GM18502 (cell line): ENCODE data around the gene TOMM20.
"Not testable (repeated sequence)": the region's sequence is repeated elsewhere in the genome, so short reads cannot be mapped to it uniquely, and the experiment has no call there.

Experiments used
- ATAC-seq: cut with Tn5 transposase; IDR thresholded peaks from one replicate; pipeline ENCODE4 v1.9.1; 2021; ENCODE audit warnings: mild to moderate bottlenecking; ENCODE audit not compliant: unreplicated experiment, poor library complexity

The TOMM20 gene

DNA sequence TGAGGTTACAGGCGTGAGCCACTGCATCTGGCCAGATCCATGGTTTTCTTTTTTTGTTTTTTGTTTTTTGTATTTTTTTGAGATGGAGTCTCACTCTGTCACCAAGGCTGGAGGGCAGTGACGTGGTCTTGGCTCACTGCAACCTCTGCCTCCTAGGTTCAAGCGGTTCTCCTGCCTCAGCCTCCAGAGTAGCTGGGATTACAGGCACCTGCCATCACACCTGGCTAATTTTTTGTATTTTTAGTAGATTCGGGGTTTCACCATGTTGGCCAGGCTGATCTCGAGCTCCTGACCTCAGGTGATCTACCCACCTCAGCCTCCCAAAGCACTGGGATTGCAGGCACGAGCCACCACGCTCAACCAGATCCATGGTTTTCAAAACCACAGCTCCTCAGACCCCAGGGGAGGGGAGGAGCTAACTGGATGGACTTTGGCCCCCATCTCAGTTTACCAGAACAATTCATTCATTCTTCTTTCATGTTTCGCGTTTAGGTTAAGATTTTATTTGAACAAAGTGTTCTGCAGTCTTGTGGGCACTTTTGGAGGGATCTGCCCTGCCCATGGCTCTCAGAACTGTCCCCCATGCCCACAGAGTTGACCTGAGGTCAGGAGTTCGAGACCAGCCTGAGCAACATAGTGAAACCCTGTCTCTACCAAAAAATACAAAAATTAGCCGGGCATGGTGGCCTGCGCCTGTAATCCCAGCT is 43.1 kb downstream of the TOMM20 start:
- ATAC-seq: not testable (repeated sequence)

DNA sequence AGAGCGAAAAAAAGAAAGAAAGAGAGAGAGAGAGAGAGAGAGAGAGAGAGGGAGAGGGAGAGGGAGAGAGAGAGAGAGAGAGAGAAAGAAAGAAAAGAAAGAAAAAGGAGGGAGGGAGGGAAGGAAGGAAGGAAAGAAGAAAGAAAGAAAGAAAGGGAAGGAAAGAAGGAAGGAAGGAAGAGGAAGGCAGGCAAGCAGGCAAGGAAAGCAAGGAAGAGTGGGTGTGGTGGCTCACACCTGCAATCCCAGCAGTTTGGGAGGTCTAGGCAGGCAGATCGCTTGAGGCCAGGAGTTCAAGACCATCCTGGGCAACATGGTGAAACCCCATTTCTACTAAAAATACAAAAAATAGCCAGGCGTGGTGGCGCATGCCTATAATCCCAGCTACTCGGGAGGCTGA is 47.8 kb downstream of the TOMM20 start:
- not testable (repeated sequence) for ATAC-seq

DNA sequence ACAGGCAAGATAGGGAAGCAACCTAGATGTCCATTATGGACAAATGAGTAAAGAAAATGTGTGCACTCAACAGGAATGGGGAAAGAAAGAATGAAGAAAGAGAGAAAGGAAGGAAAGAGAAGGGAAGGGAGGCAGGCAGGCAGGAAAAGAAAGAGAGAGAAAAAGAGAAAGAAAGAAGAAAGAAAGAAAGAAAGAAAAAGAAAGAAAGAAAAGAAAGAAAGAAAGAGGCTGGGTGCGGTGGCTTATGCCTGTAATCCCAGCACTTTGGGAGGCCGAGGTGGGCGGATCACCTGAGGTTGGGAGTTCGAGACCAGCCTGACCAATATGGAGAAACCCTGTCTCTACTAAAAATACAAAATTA is 48.4 kb downstream of the TOMM20 start:
- ATAC-seq: not testable (repeated sequence)

DNA sequence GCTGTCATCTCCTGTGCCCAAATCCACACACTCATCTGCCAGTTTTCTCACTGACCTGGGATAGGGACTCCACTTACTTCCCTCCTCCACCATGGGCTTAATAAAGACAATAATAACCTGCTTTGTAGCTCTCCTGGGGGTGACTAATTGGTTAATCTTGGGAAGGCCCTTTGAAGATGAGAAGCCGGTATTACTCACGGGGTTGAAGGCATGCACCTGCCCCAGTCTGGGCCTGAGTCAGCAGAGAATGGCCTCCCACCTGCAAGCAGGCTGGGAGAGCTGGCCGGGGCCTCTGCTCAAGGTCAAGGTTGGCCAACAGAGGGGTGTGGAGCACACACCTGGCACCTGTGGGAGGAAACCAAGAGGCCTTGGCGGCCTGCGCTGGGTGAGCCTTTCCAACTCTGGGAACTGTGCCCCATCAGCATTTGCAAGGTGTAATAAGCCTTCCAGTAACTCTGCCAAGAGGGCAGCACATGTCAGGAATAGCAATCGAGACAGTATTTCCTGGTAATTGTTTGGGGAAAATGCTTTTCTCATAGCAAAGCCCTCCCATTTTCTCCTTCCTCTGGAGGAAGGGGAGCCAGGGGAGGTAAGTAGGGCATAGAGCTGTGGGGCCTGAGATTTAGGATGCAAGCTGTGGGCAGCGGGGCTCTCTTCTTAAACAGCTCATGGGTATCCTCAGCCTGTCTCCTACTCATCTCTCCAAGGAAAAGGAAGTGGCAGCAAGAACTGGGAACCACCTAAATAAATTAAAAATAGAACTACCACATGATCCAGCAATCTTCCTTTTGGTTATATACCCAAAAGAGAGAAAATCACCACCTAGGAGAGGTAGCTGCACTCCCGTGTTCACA is 49.0 kb downstream of the TOMM20 start:
- ATAC-seq: no peak

DNA sequence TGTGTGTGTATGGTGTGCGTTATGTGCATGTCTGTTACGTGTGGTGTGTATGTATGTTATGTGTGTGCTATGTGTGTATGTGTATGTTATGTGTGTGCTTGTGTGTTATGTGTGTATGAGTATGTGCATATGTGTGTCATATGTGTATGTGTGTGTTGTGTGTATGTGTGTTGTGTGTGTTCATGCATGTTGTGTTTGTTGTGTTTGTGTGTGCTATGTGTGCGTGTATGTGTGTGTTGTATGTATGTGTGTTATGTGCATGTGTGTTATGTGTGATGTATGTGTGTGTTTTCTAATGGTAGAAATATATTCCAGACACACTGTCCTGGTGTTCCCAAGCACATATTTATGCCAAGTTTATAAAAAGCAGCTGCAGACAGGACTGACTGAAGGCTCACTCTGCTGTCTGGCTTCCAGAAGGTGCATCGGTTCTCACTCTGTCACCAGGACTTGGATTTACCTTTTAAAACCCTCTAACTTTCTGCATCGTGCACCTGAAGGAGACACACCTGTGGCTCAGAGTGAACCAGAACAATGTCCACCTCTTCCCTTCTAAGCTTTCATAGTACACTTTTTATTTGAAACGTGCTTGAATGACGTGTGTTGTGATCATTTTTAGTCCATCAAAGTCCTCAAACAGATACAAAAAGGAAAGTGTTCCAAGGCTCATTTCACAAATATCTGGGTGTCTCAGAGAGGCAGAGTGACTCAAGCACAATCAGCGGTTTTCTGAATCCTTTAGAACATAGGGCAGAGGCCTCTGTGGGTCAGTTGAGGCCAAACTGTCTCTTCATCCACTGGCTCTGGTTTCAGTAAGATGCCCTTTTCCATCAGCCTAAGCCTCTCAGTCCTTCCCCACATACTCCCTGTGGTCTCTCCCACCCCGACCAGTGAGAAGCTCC is 49.9 kb downstream of the TOMM20 start:
- ATAC-seq: no peak

DNA sequence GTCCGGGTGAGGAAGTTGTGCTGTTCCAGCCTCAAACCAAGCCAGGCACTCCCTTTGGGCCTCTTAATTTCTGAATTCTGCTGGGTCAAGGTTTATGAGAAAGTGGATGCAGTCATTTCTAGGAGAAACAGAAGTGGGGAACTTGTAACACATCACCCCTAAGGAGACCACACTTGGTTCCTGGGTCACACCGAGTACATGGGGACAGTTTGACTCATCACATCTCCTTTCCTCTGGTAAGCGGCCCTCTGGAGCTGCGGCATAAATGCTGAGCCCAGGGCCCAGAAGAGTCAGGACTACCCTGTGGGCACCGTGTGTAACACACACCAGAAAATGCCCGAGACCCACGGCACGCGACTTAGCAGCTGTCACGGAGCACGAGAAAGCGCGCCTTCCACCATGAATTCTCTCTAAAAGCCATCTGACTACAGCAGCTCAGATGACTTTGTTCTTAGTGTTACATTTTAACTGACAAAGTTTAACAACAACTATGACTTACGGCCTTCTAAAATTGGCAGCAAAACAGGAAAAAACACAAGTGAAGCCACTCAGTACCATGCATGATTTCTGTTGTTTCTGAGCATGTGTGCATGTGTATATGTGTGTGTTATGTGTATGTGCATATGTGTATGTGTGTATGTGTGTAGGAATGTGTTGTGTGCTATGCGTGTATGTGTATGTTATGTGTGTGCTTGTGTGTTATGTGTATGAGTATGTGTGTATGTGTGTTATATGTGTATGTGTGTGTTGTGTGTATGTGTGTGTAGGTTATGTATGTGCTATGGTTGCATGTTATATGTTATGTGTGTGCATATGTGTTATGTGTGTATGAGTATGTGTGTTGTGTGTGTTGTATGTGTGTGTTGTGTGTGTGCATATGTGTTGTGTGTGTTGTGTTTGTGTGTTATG is 50.8 kb downstream of the TOMM20 start:
- ATAC-seq: peak; percentile 38

DNA sequence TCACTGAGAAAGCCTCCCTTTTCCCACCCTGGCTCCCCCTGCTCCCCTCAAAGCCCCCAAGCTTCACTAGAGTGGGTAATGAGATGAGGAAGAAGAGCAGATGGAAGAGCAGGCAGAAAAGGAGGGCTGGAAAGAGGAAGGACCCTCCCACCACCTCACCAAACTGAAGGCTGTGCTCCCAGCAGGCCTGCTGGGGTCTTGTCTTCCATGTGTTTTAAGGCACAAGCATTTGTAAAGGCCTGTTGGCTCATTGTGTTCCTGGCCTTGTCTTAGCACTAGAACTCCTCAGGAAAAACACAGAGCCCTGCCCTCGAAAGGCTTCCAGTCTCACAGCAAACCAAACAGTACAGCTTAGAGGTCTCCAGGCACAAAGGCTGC is 51.5 kb downstream of the TOMM20 start:
- no peak for ATAC-seq

DNA sequence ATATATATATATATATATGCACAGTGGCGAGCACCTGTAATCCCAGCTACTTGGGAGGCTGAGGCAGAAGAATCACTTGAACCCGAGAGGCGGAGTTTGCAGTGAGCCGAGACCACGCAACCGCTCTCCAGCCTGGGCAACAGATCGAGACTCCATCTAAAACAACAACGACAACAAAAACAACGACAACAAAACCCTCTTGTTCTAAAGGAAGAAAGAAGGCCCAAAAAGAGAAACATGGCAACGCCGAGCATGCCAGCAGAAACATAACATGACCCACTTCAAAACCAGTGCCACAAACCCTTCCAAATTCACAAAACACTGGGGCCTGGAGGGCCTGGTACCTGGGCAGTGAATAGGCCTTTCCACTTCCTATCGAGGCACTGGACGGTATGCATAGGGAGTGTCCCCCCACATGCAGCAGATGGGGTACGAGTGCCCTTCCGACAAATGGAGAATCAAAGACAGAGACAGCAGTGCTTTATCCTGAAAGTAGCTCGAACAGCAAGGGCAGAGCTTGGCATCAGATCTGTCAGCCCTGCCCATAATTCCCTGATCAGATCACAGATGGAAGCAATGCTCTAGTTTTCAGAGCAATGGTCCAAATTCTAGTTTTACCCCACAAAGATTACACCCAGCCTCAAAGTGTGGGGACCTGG is 52.0 kb downstream of the TOMM20 start:
- ATAC-seq: no peak

DNA sequence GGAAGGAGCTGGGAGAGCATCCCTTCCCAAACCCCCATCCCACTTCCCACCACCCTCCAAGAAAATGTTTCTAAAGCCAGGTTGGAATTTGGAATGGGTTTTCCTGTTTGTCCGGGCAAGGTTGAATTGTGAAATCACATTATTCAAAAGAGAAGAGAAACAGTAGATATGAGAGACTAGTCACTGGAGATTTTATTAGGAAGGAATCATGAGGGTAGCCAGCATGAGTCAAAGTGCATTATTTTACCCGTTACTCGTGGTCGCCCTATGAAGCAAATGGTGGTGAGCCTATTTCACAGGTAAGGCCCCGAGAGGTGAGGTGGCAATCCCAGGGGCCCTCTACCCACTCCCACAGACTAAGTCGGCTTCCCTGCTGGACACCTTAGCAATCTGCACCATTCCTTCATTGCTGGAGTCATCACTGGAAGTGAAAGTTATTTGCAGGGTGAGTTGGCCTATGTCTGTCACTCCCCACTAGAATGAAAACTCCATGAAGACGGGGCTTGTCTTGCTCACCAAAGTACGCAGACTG is 52.8 kb downstream of the TOMM20 start:
- ATAC-seq: no peak

DNA sequence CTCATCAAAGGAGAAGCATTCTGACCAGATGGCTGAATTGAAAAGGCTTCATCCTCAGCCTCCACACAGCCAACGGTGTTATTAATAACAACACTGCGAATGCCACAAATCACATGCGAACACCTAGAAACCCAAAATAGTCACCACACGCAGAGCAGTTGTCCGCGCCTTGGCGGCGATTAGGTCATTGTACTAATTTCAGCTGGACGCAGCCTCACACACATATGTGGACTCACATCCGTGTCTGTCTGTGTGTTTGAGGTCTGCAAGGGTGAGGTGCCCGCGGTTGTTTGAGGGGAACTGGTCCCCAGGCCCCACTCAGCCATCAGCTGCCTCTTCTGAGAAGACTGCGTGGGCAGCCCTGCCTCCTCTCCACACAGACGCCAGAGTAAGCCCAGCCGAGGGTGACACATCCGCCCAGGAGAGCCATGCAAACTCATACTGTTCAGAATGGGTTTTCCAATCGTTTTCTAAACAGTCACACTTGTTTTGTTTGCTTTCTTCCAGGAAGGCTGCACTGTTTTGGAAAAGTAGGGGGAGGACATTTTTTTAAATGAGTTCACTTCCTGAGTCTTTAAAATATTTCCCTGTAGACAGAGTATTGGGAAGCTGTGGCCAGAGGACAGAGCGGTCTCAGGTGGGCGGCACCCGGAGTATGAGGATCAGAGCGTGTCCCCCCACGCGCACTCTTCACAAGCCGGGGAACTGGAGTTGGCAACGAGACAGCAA is 53.4 kb downstream of the TOMM20 start:
- ATAC-seq: peak; percentile 58

GRCh38 chr1:235074523-235075047 is 54.1 kb downstream of the TOMM20 start:
- peak; percentile 39 for ATAC-seq

DNA sequence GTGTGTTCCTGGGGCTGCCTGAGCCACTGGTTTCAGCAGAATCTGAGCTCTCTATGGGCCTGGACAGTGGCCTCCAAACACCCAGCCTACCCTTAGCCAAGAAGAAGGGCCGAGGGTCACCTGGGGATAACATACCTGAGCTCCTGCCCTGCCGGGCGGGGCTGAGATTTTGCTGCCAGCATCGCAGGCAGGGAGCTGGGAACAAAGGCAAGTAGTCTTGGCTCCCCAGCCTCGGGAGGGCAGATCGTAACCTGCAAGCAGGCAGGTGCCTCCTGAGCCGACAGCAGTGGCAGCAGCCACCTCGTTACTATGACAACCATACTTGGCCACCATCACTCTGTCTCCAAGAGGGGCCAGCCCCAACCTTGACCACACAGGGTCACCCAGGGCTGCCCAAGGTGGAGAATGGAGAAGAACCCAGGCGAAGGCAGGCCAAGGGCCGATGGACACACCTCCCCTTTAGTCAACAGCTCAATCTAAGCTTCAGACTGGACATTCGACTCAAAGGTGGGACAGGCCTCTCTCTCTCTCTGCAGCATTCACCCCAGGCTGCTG is 54.6 kb downstream of the TOMM20 start:
- ATAC-seq: no peak

GRCh38 chr1:235073331-235073967 is 55.2 kb downstream of the TOMM20 start:
- no peak for ATAC-seq

GRCh38 chr1:235072577-235072976 is 56.1 kb downstream of the TOMM20 start:
- ATAC-seq: not testable (repeated sequence)

- ATAC-seq: no peak
These were observed 56.5 kb downstream of the TOMM20 start for GRCh38 chr1:235072096-235072495.

DNA sequence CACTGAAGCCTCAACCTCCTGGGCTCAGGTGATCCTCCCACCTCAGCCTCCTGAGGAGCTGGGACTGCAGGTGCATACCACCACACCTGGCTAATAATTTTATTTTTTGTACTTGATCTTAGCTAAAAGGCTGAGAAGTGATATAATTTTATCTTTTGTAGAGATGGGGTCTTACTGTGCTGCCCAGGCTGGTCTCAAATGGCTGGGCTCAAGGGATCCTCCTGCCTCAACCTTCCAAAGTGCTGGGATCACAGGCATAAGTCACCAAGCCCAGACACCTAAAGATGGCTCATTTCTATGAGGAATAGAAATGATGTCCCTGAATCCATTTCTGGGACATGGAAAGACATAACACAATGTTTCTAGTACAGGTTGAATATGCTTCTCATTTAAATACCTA is 57.8 kb downstream of the TOMM20 start:
- no peak for ATAC-seq
